GM12892 (cell line): Measurements from ENCODE around the gene TEX264.

Experiments
- POLR2A ChIP-seq: IDR thresholded peaks from 2 replicates; pipeline ENCODE4 v1.6.1; 2011; ENCODE audit warnings: low read depth, low read length, control low read depth
- POLR2AphosphoS5 ChIP-seq: IDR thresholded peaks from 2 replicates; pipeline ENCODE4 v1.6.1; 2011; ENCODE audit warnings: low read depth, low read length, control low read depth
- TAF1 ChIP-seq: IDR thresholded peaks from 2 replicates; pipeline ENCODE4 v1.6.1; 2011; ENCODE audit warnings: low read depth, mild to moderate bottlenecking, control low read depth, low read length, borderline replicate concordance

GRCh38 chr3:51712038-51712420, 41.0 kb downstream of the TEX264 start:
- TF ChIP-seq POLR2A (no peak), POLR2AphosphoS5 (no peak), TAF1 (no peak)
